H1 (cell line): ENCODE results near the gene HLA-DMB. TPM values are rescaled to one million over a fixed set of nuclear protein-coding genes. Genes with fewer than 3 reads are reported as not detected.

Experiments
- CTCF ChIA-PET: fragments of 300-600 bp; sonication (Branson Sonifier 250); formaldehyde crosslinking; loops from one replicate; lab custom pipeline; 2021; ENCODE audit not compliant: partially characterized antibody; lab: Charles Lee
- POLR2A ChIA-PET: fragments of 300-600 bp; sonication (Branson Sonifier 250); formaldehyde crosslinking; loops from one replicate; lab custom pipeline; 2021; ENCODE audit warnings: inconsistent platforms; ENCODE audit not compliant: partially characterized antibody; lab: Charles Lee
- DNase-seq, 2 experiments: peaks; one replicate each; pipeline versions ENCODE4 v3.0.0 to v3.0.0-alpha.2; 2010 to 2022; ENCODE audit warnings: low spot score in 2 of 2, low read depth in 1 of 2, mixed read lengths in 1 of 2
- FAIRE-seq: peaks from 2 replicates; lab custom pipeline; 2011; peaks lifted over from hg19 to GRCh38; lab: Jason Lieb, UNC
- H2AFZ ChIP-seq: 2 replicates; pipeline ENCODE4 v1.8.1; 2012; ENCODE audit warnings: low read length, inconsistent platforms
- H2AK5ac ChIP-seq: 2 replicates; pipeline ENCODE4 v1.6.1; 2013; ENCODE audit warnings: low read depth, low read length
- H2BK120ac ChIP-seq: replicated peaks from 2 replicates; pipeline ENCODE3; 2013; ENCODE audit warnings: low read depth, low read length, inconsistent platforms
- H2BK12ac ChIP-seq: 2 replicates; pipeline ENCODE4 v1.6.1; 2013; ENCODE audit warnings: low read depth, low read length
- H2BK15ac ChIP-seq: 2 replicates; pipeline ENCODE4 v1.6.1; 2013; ENCODE audit warnings: low read length
- H2BK20ac ChIP-seq: 2 replicates; pipeline ENCODE4 v1.6.1; 2013; ENCODE audit warnings: low read length
- H2BK5ac ChIP-seq: 2 replicates; pipeline ENCODE4 v1.6.1; 2013; ENCODE audit warnings: low read depth, low read length
- H3K14ac ChIP-seq: 2 replicates; pipeline ENCODE4 v1.6.1; 2013; ENCODE audit warnings: inconsistent platforms; ENCODE audit not compliant: insufficient read length
- H3K18ac ChIP-seq: 2 replicates; pipeline ENCODE4 v1.6.1; 2013; ENCODE audit warnings: low read length; ENCODE audit errors: extremely low read depth
- H3K23ac ChIP-seq: 2 replicates; pipeline ENCODE4 v1.6.1; 2013; ENCODE audit warnings: inconsistent platforms; ENCODE audit not compliant: insufficient read length
- H3K23me2 ChIP-seq: 2 replicates; pipeline ENCODE4 v1.6.1; 2013; ENCODE audit warnings: low read depth, low read length
- H3K27ac ChIP-seq: 2 replicates; pipeline ENCODE4 v1.6.1; 2011; ENCODE audit warnings: low read depth, low read length, inconsistent platforms
- H3K27me3 ChIP-seq, 4 experiments: replicated peaks in 1 of 4; 1 replicate in 1 of 4; 2 replicates in 3 of 4; pipeline versions ENCODE4 v1.6.1 to v1.8.1; 2011 to 2013; ENCODE audit warnings: low read length in 3 of 4, mild to moderate bottlenecking in 3 of 4, inconsistent platforms in 2 of 4, mixed read lengths in 2 of 4, moderate library complexity in 1 of 4; ENCODE audit not compliant: control insufficient read depth in 3 of 4, insufficient read depth in 3 of 4; ENCODE audit errors: extremely low read depth in 1 of 4
- H3K36me3 ChIP-seq, 4 experiments: 2 replicates each; pipeline versions ENCODE4 v1.6.1 to v1.8.1; 2011 to 2013; ENCODE audit warnings: mild to moderate bottlenecking in 4 of 4, low read length in 3 of 4, moderate library complexity in 2 of 4, control low read depth in 1 of 4, inconsistent platforms in 1 of 4; ENCODE audit not compliant: insufficient read depth in 4 of 4, control insufficient read depth in 2 of 4
- H3K4ac ChIP-seq: replicated peaks from 2 replicates; pipeline ENCODE3; 2013; ENCODE audit warnings: low read length, low read depth, mixed read lengths, inconsistent platforms; ENCODE audit not compliant: insufficient read length
- H3K4me1 ChIP-seq, 4 experiments: replicated peaks in 1 of 4; 1 replicate in 1 of 4; 2 replicates in 3 of 4; pipeline versions ENCODE4 v1.6.1 to v1.8.1; 2011 to 2013; ENCODE audit warnings: low read length in 3 of 4, inconsistent platforms in 2 of 4, mixed read lengths in 1 of 4; ENCODE audit not compliant: insufficient read depth in 4 of 4, control insufficient read depth in 3 of 4
- H3K4me2 ChIP-seq, 2 experiments: 2 replicates each; pipeline versions ENCODE4 v1.6.1 to v1.8.1; 2011 to 2013; ENCODE audit warnings: low read depth in 2 of 2, low read length in 2 of 2, control low read depth in 1 of 2, inconsistent platforms in 1 of 2, mild to moderate bottlenecking in 1 of 2; ENCODE audit not compliant: insufficient read depth in 1 of 2
- H3K4me3 ChIP-seq, 4 experiments: fragments of 200-600, 300-600 bp in 1 of 4; sonication (generic), shearing (Covaris generic), sonication (Bioruptor Twin) in 1 of 4; 2 replicates each; pipeline versions ENCODE4 v1.5.1 to v1.8.1; 2011 to 2016; ENCODE audit warnings: low read length in 4 of 4, low read depth in 3 of 4, control low read depth in 2 of 4, inconsistent platforms in 2 of 4, mild to moderate bottlenecking in 2 of 4, mixed read lengths in 1 of 4, moderate library complexity in 1 of 4; ENCODE audit not compliant: insufficient read depth in 2 of 4; ENCODE audit errors: extremely low read depth in 1 of 4
- H3K56ac ChIP-seq: replicated peaks from 2 replicates; pipeline ENCODE3; 2013; ENCODE audit warnings: low read depth, mild to moderate bottlenecking, mixed read lengths, low read length, inconsistent platforms; ENCODE audit not compliant: insufficient read length
- H3K79me1 ChIP-seq: 2 replicates; pipeline ENCODE4 v1.6.1; 2013; ENCODE audit warnings: low read depth, low read length, control low read depth
- H3K79me2 ChIP-seq, 2 experiments: 2 replicates each; pipeline versions ENCODE4 v1.6.1 to v1.8.1; 2012 to 2013; ENCODE audit warnings: low read length in 2 of 2, mild to moderate bottlenecking in 2 of 2, inconsistent platforms in 1 of 2; ENCODE audit not compliant: insufficient read depth in 2 of 2, control insufficient read depth in 1 of 2
- H3K9ac ChIP-seq, 4 experiments: replicated peaks in 1 of 4; 1 replicate in 1 of 4; 2 replicates in 3 of 4; pipeline versions ENCODE4 v1.6.1 to v1.8.1; 2011 to 2013; ENCODE audit warnings: low read depth in 3 of 4, low read length in 3 of 4, control low read depth in 2 of 4, mild to moderate bottlenecking in 2 of 4, moderate library complexity in 2 of 4, inconsistent platforms in 1 of 4; ENCODE audit errors: extremely low read depth in 1 of 4
- H3K9me3 ChIP-seq, 2 experiments: 2 replicates each; pipeline versions ENCODE4 v1.6.1 to v1.8.1; 2012 to 2013; ENCODE audit warnings: mild to moderate bottlenecking in 2 of 2, moderate library complexity in 2 of 2, control low read depth in 1 of 2, inconsistent platforms in 1 of 2, low read depth in 1 of 2, low read length in 1 of 2, mixed read lengths in 1 of 2; ENCODE audit not compliant: insufficient read depth in 2 of 2
- H4K20me1 ChIP-seq, 2 experiments: replicated peaks in 1 of 2; 2 replicates each; pipeline versions ENCODE3 to v1.8.1; 2011 to 2013; ENCODE audit warnings: inconsistent platforms in 2 of 2, low read length in 2 of 2, mild to moderate bottlenecking in 1 of 2; ENCODE audit not compliant: insufficient read depth in 2 of 2, control insufficient read depth in 1 of 2
- H4K5ac ChIP-seq: 2 replicates; pipeline ENCODE4 v1.6.1; 2013; ENCODE audit warnings: low read length, low read depth, mixed read lengths, inconsistent platforms; ENCODE audit not compliant: insufficient read length
- H4K8ac ChIP-seq: 2 replicates; pipeline ENCODE4 v1.8.0; 2013; ENCODE audit warnings: mild to moderate bottlenecking, moderate library complexity, low read length, inconsistent platforms; ENCODE audit not compliant: insufficient read depth; ENCODE audit errors: extremely low read depth
- H4K91ac ChIP-seq: replicated peaks from 2 replicates; pipeline ENCODE3; 2013; ENCODE audit warnings: low read length, mixed read lengths, inconsistent platforms; ENCODE audit not compliant: insufficient read length
- CEBPB ChIP-seq: IDR thresholded peaks from 2 replicates; pipeline ENCODE4 v1.6.1; 2012; ENCODE audit warnings: low read depth, low read length
- HDAC6 ChIP-seq: IDR thresholded peaks from one replicate; pipeline ENCODE4 v1.7.1; 2012; ENCODE audit warnings: low read depth, mild to moderate bottlenecking, inconsistent platforms, low read length, moderate library complexity
- TAF7 ChIP-seq: optimal IDR thresholded peaks from 2 replicates; pipeline ENCODE3; 2011; ENCODE audit warnings: low read depth, mild to moderate bottlenecking, inconsistent platforms, low read length, moderate library complexity, borderline replicate concordance
- WGBS, 2 experiments: shearing (Covaris generic) in 1 of 2; methylation state at CpG; one replicate each; pipeline versions ENCODE4 v1.1.6 to v1.1.7; 2013 to 2015; ENCODE audit warnings: low lambda C conversion rate in 2 of 2, mixed read lengths in 2 of 2, inconsistent platforms in 1 of 2, low coverage in 1 of 2, missing lambda C conversion rate in 1 of 2; ENCODE audit not compliant: insufficient replicate concordance in 2 of 2, insufficient coverage in 1 of 2, insufficient read length in 1 of 2; ENCODE audit errors: extremely low coverage in 1 of 2, missing lambda C conversion rate in 1 of 2; 5-methylcytosine and 5-hydroxymethylcytosine counted together
- polyA plus RNA-seq, 7 experiments: library from polyadenylated mRNA; depleted of rRNA in 3 of 7; stranded (reverse) in 5 of 7; unstranded in 2 of 7; fragments of >200 nt in 5 of 7; fragments of 200-250 nt in 2 of 7; gene quantifications; 1 replicate in 5 of 7; 2 replicates in 1 of 7; 4 replicates in 1 of 7; pipeline versions ENCODE4 v1.2.1 to v1.2.3, GENCODE V29; 2011 to 2013; ENCODE audit warnings: missing spikeins in 2 of 7, mixed read lengths in 2 of 7
- total RNA-seq: library from RNA; stranded (reverse); fragmentation: NEBNext Ultra II Directional; extraction: Animal tissue kit (Norgen Biotek cat#: 25700); gene quantifications from 2 replicates; pipeline ENCODE4 v1.2.1, GENCODE V29; 2021

Gene HLA-DMB
- total and polyA plus RNA-seq, 2 of the 8 experiments (the other 6 are each of a cell fraction or from before 2014, with no cell fraction given), result 2.7 to 4.7 TPM

DNA sequence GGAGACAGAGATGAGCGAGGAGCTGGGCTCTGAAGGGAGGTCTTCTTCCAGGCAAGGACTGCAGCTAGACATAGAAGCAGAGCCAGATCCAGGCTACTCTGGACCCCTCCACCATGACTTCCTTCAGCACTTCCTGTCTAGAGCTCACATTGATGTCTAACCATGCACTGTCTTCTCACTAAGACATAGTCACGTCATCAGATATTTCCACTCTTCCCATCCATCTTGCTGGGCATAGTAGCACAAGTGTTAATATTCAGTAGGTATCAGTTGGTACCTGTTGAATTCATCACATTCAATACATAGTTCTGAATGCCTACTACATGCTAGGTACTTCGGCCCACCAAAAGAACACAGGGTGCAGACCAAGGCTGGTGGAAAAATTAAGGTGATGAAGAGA lies 9.2 kb upstream of the HLA-DMB start:
- Histone ChIP-seq H3K56ac (no peak overlapping the region), H2BK120ac (no peak overlapping the region), H2AK5ac (no peak overlapping the region), H3K36me3 (no peaks in the 10 kb centered on the region), H3K23me2 (0 out of 2 replicates have a peak, but pooled peaks cover 4% of the 10 kb centered on the region), H3K4me1 (peaks cover 0 to 13% (median 3%) of the 10 kb centered on the region in 4 experiments; a peak in 5 of 7 replicates), H3K9me3 (no peaks in the 10 kb centered on the region), H2BK12ac (no peak overlapping the region), H4K8ac (no peak overlapping the region), H3K9ac (no peak overlapping the region), H4K20me1 (no peaks in the 10 kb centered on the region), H3K23ac (no peak overlapping the region), H2AFZ (no peak overlapping the region), H3K4me3 (no peak overlapping the region), H3K18ac (no peak overlapping the region), H3K14ac (no peak overlapping the region), H4K91ac (no peak overlapping the region), H3K79me2 (no peaks in the 10 kb centered on the region), H3K27me3 (no peaks in the 10 kb centered on the region; a peak in 1 of 7 replicates), H3K79me1 (no peaks in the 10 kb centered on the region), H3K27ac (no peak overlapping the region), H3K4me2 (no peak overlapping the region), H2BK5ac (no peak overlapping the region), H2BK20ac (no peak overlapping the region), H2BK15ac (no peak overlapping the region)
- 90% methylated on average over 3 of the region's 3 CpGs; no CpG with 5 or more reads in 1 of the 2 experiments for WGBS, 2 experiments
- FAIRE-seq (no peak), DNase-seq (no peak)
- ChIA-PET CTCF (interaction anchor here (1.0 to 11.1 kb wide), 9 partner anchors 9 to 82 kb away, joined by 4 to 168 read pairs (median 6); partner anchors contain the start of genes BRD2 and HLA-DMB), POLR2A (interaction anchor here (1.5 to 33.3 kb wide), 2 partner anchors 10 to 30 kb away, joined by 3 to 1158 read pairs; partner anchors contain the start of genes BRD2 and HLA-DMB)
- no peak for TF ChIP-seq CEBPB
- no peak for TF ChIP-seq TAF7
- no peak for TF ChIP-seq HDAC6
- TF ChIP-seq, all 59 proteins: peak for 0
- no peak overlapping the region for H4K5ac ChIP-seq
- H3K4ac ChIP-seq, result no peak overlapping the region
